HepG2 (cell line): ENCODE data around the gene PIGL. TPM values are rescaled to one million over a fixed set of nuclear protein-coding genes. Genes with fewer than 3 reads are reported as not detected.
"Not testable (repeated sequence)": the region's sequence is repeated elsewhere in the genome, so short reads cannot be mapped to it uniquely, and the experiment has no call there.

Experiments used
- ATAC-seq: fragments of 200-7000 bp; cut with Tn5 transposase; 3 replicates; pipeline ENCODE4 v1.9.1; 2020; ENCODE audit warnings: mild to moderate bottlenecking, moderate library complexity
- BruUV-seq: library from RNA; stranded (reverse); fragments of 400-500 nt; replicated peaks from 2 replicates; lab custom pipeline; 2021; lab: Mats Ljungman, UMichigan
- CTCF ChIA-PET: fragments of 300-600 bp; formaldehyde crosslinking; extraction: SDS; loops from one replicate; lab custom pipeline; 2021; ENCODE audit warnings: low total read pairs, inconsistent platforms, low intra/inter-chr PET ratio; lab: Yijun Ruan, JAX
- POLR2A ChIA-PET: fragments of 350-600 bp; sonication (Branson Sonifier 250); formaldehyde crosslinking; loops from one replicate; lab custom pipeline; 2020; ENCODE audit warnings: antibody characterized with exemption, inconsistent platforms; lab: Yijun Ruan, JAX
- DNase-seq: peaks from one replicate; pipeline ENCODE4 v3.0.0-alpha.2; 2015; ENCODE audit warnings: low spot score
- FAIRE-seq: peaks from 3 replicates; lab custom pipeline; 2011; peaks lifted over from hg19 to GRCh38; lab: Jason Lieb, UNC
- H2AFZ ChIP-seq: one replicate; pipeline ENCODE4 v1.6.1; 2011; ENCODE audit warnings: low read length, inconsistent platforms
- H3K27ac ChIP-seq: fragments of 300-600 bp; 3 replicates; pipeline ENCODE4 v1.8.0; 2011; ENCODE audit warnings: mixed run types, mild to moderate bottlenecking, mixed read lengths, low read length, inconsistent platforms; ENCODE audit not compliant: insufficient read depth; ENCODE audit errors: extremely low read length
- H3K27me3 ChIP-seq, 2 experiments: fragments of 200-600 bp in 1 of 2; 2 replicates in 1 of 2; 3 replicates in 1 of 2; pipeline versions ENCODE4 v1.6.0 to v1.8.0; 2011; ENCODE audit warnings: low read length in 2 of 2, mild to moderate bottlenecking in 2 of 2, moderate library complexity in 2 of 2, inconsistent platforms in 1 of 2; ENCODE audit not compliant: insufficient read depth in 2 of 2, control insufficient read depth in 1 of 2
- H3K36me3 ChIP-seq, 2 experiments: fragments of 200-600 bp in 1 of 2; replicated peaks in 1 of 2; 2 replicates in 1 of 2; 3 replicates in 1 of 2; pipeline versions ENCODE4 v1.5.1 to v1.8.0; 2011; ENCODE audit warnings: low read length in 2 of 2, inconsistent platforms in 1 of 2; ENCODE audit not compliant: insufficient read depth in 2 of 2, control insufficient read depth in 1 of 2
- H3K4me1 ChIP-seq: 2 replicates; pipeline ENCODE4 v1.5.1; 2012; ENCODE audit warnings: low read length, inconsistent platforms; ENCODE audit not compliant: insufficient read depth
- H3K4me2 ChIP-seq: 2 replicates; pipeline ENCODE4 v1.6.0; 2011; ENCODE audit warnings: low read depth, low read length, inconsistent platforms
- H3K4me3 ChIP-seq, 3 experiments: fragments of 200-600 bp in 1 of 3; sonication (generic), shearing (Covaris generic) in 1 of 3; replicated peaks in 1 of 3; 2 replicates each; pipeline ENCODE4 v1.5.1; 2011 to 2016; ENCODE audit warnings: low read length in 3 of 3, inconsistent platforms in 2 of 3, low read depth in 2 of 3, mild to moderate bottlenecking in 2 of 3, control low read depth in 1 of 3, mixed read lengths in 1 of 3; ENCODE audit not compliant: insufficient read depth in 1 of 3
- H3K79me2 ChIP-seq: one replicate; pipeline ENCODE4 v1.6.1; 2011; ENCODE audit warnings: low read length, inconsistent platforms; ENCODE audit not compliant: insufficient read depth
- H3K9ac ChIP-seq: 2 replicates; pipeline ENCODE4 v1.6.0; 2011; ENCODE audit warnings: mild to moderate bottlenecking, low read depth, low read length, inconsistent platforms; ENCODE audit not compliant: insufficient read depth
- H3K9me3 ChIP-seq: 2 replicates; pipeline ENCODE4 v1.5.1; 2012; ENCODE audit warnings: mild to moderate bottlenecking, low read length
- H4K20me1 ChIP-seq: 2 replicates; pipeline ENCODE4 v1.6.0; 2011; ENCODE audit warnings: inconsistent platforms, mild to moderate bottlenecking, low read length, moderate library complexity; ENCODE audit not compliant: insufficient read depth
- ARID5B ChIP-seq: IDR thresholded peaks from 2 replicates; pipeline ENCODE4 v1.4.0; 2020; ENCODE audit warnings: mild to moderate bottlenecking, missing genetic modification reagents
- FOXA3 ChIP-seq: IDR thresholded peaks from 2 replicates; pipeline ENCODE4 v1.6.1; 2016; ENCODE audit warnings: missing genetic modification reagents, missing compliant biosample characterization
- FOXP1 ChIP-seq, 2 experiments: fragments of 450-650 bp in 1 of 2; IDR thresholded peaks; 2 replicates each; pipeline ENCODE4 v1.6.1; 2017 to 2018; ENCODE audit warnings: antibody characterized with exemption in 1 of 2
- RARA ChIP-seq: IDR thresholded peaks from 2 replicates; pipeline ENCODE4 v1.6.1; 2016; ENCODE audit warnings: missing genetic modification reagents, missing compliant biosample characterization
- SALL1 ChIP-seq: sonication (generic); formaldehyde crosslinking; IDR thresholded peaks from 2 replicates; pipeline ENCODE4 v1.8.0; 2022; ENCODE audit warnings: mild to moderate bottlenecking, missing genetic modification reagents
- UBTF ChIP-seq: sonication (generic); formaldehyde crosslinking; IDR thresholded peaks from 2 replicates; pipeline ENCODE4 v1.4.0; 2020; ENCODE audit warnings: mild to moderate bottlenecking, missing genetic modification reagents
- ZBTB4 ChIP-seq: sonication (generic); formaldehyde crosslinking; IDR thresholded peaks from 2 replicates; pipeline ENCODE4 v1.4.0; 2020; ENCODE audit warnings: missing genetic modification reagents, mild to moderate bottlenecking, borderline replicate concordance
- ZMYM2 ChIP-seq: sonication (generic); formaldehyde crosslinking; IDR thresholded peaks from 2 replicates; pipeline ENCODE4 v1.8.0; 2022; ENCODE audit warnings: mild to moderate bottlenecking, missing genetic modification reagents
- ZMYM3 ChIP-seq: sonication (generic); formaldehyde crosslinking; IDR thresholded peaks from 2 replicates; pipeline ENCODE4 v1.5.1; 2020; ENCODE audit warnings: mild to moderate bottlenecking, missing genetic modification reagents
- ZMYM4 ChIP-seq: sonication (generic); formaldehyde crosslinking; IDR thresholded peaks from 2 replicates; pipeline ENCODE4 v1.8.1; 2023; ENCODE audit warnings: mild to moderate bottlenecking, missing genetic modification reagents
- ZNF460 ChIP-seq: sonication (generic); formaldehyde crosslinking; IDR thresholded peaks from 2 replicates; pipeline ENCODE4 v1.5.1; 2020; ENCODE audit warnings: missing genetic modification reagents, mild to moderate bottlenecking, borderline replicate concordance
- ZNF770 ChIP-seq: sonication (generic); formaldehyde crosslinking; IDR thresholded peaks from 2 replicates; pipeline ENCODE4 v1.5.0; 2020; ENCODE audit warnings: mild to moderate bottlenecking, missing genetic modification reagents
- WGBS: methylation state at CpG from one replicate; pipeline ENCODE4 v1.1.6; 2017; ENCODE audit warnings: low lambda C conversion rate; 5-methylcytosine and 5-hydroxymethylcytosine counted together
- in situ Hi-C: cut with HindIII; loops from 2 replicates; pipeline ENCODE4 v1.10.0; 2017; ENCODE audit warnings: low pct_unique_long_range_greater_than_20kb; ENCODE audit not compliant: extremely low pct_ligation_motif_present
- intact Hi-C: fragments of 100-400 bp; cut with micrococcal nuclease; formaldehyde crosslinking; loops from one replicate; pipeline ENCODE4 v1.10.0; 2022; ENCODE audit not compliant: unreplicated experiment
- polyA plus RNA-seq, 8 experiments: library from polyadenylated mRNA; depleted of rRNA in 3 of 8; stranded (reverse) in 7 of 8; unstranded in 1 of 8; fragments of >200 nt; fragmentation: Illumina TruSeq in 4 of 8; extraction: Trizol in 4 of 8; gene quantifications; 2 replicates each; pipeline versions ENCODE4 v1.2.1 to v1.2.3, GENCODE V29; 2011 to 2016; ENCODE audit warnings: low read depth in 4 of 8, missing spikeins in 1 of 8, mixed read lengths in 1 of 8; ENCODE audit not compliant: insufficient read depth in 1 of 8
- total RNA-seq, 5 experiments: library from RNA; depleted of rRNA; stranded (reverse); fragments of >200 nt; fragmentation: Illumina TruSeq; extraction: Trizol; gene quantifications; 2 replicates each; pipeline ENCODE4 v1.2.3, GENCODE V29; 2016; ENCODE audit warnings: low read depth in 1 of 5

The PIGL gene
- total and polyA plus RNA-seq, 2 of the 13 experiments (the other 11 are each of a cell fraction or from before 2014, with no cell fraction given) = 28.5 to 63.8 TPM

- H3K9ac ChIP-seq; POLR2A ChIA-PET; FAIRE-seq; BruUV-seq; H3K9me3 ChIP-seq; intact Hi-C loops; H3K36me3 ChIP-seq; H2AFZ ChIP-seq; in situ Hi-C loops; H3K4me3 ChIP-seq; CTCF ChIA-PET; H3K27me3 ChIP-seq; TF ChIP-seq FOXP1 (CRISPR knock-in tag; IDR thresholded peaks at IDR 0.05): not testable (repeated sequence)
- H3K4me1 ChIP-seq = peaks cover 44% of the 10 kb centered on the region
- peak overlapping the region; percentile 18 for H3K27ac ChIP-seq
- H3K4me2 ChIP-seq = peak overlapping the region; percentile 23; the same call in 1 of the 2 replicates
- peak; percentile 73 for DNase-seq
- peaks cover 26% of the 10 kb centered on the region for H4K20me1 ChIP-seq
- peak; percentile 85 for ATAC-seq
- WGBS = 55% methylated on average over 13 of the region's 13 CpGs
- H3K79me2 ChIP-seq = peaks cover 83% of the 10 kb centered on the region
- TF ChIP-seq ZBTB4 (CRISPR knock-in tag) (peak; percentile 80; the same call in 1 of the 2 replicates), FOXP1 (IDR thresholded peaks at IDR 0.05) (0 out of 2 replicates have a peak, but pooled peaks have one; percentile 18), ZMYM3 (CRISPR knock-in tag) (peak; percentile 79), UBTF (CRISPR knock-in tag) (0 out of 2 replicates have a peak, but pooled peaks have one; percentile 18), RARA (CRISPR knock-in tag) (peak; percentile 95), ARID5B (peak; percentile 73), ZMYM2 (peak; percentile 77), ZNF460 (CRISPR knock-in tag) (peak; percentile 76), SALL1 (CRISPR knock-in tag) (peak; percentile 78), FOXA3 (CRISPR knock-in tag) (peak; percentile 18; the same call in 1 of the 2 replicates), ZNF770 (CRISPR knock-in tag) (peak; percentile 75), ZMYM4 (CRISPR knock-in tag) (peak; percentile 49; the same call in 1 of the 2 replicates)
These were observed 15.3 kb upstream of the PIGL start for GRCh38 chr17:16201693-16202131.
